ENCODE results near the gene CFAP141. TPM values are rescaled to one million over a fixed set of nuclear protein-coding genes. Genes with fewer than 3 reads are reported as not detected.

Gene CFAP141
- total and polyA plus RNA-seq, 10 donors = not detected

DNA sequence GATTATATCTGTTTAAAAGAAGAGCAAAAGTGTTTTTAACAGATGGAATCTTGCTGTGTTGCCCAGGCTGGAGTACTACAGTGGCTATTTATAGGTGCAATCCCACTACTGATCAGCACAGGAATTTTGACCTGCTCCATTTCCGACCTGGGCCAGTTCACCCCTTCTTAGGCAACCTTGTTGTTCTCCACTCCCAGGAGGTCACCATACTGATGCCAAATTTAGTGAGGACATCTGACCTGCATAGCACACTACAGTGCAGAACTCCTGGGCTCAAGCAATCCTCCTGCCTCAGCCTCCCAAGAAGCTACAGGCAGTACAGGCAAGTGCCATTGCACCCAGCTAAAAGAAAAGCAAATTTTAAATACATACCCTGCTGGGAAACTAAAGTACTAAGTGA lies 39.9 kb downstream of the CFAP141 start:
- intact Hi-C loops (cut with DNase I; ENCODE audit: low total_unique reads) = no loop called here
- Histone ChIP-seq H3K4me1 (peaks cover 0 to 27% (median 4%) of the 10 kb centered on the region in 6 donors), H3K27me3 (replicated peaks in 1 of 7) (no peaks in the 10 kb centered on the region), H3K36me3 (peaks cover 3 to 100% (median 99%) of the 10 kb centered on the region in 6 donors), H3K4me3 (no peak overlapping the region), H3K27ac (no peak overlapping the region), H3K9me3 (no peaks in the 10 kb centered on the region)
- DNase-seq = no peak
- no peak for TF ChIP-seq POLR2A (IDR thresholded peaks at IDR 0.05)
- TF ChIP-seq, protein P1, sequence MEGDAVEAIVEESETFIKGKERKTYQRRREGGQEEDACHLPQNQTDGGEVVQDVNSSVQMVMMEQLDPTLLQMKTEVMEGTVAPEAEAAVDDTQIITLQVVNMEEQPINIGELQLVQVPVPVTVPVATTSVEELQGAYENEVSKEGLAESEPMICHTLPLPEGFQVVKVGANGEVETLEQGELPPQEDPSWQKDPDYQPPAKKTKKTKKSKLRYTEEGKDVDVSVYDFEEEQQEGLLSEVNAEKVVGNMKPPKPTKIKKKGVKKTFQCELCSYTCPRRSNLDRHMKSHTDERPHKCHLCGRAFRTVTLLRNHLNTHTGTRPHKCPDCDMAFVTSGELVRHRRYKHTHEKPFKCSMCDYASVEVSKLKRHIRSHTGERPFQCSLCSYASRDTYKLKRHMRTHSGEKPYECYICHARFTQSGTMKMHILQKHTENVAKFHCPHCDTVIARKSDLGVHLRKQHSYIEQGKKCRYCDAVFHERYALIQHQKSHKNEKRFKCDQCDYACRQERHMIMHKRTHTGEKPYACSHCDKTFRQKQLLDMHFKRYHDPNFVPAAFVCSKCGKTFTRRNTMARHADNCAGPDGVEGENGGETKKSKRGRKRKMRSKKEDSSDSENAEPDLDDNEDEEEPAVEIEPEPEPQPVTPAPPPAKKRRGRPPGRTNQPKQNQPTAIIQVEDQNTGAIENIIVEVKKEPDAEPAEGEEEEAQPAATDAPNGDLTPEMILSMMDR (IDR thresholded peaks at IDR 0.05 in 8 of 11, conservative IDR thresholded peaks at IDR 0.05 in 3 of 11) = no peak
- TF ChIP-seq POLR2AphosphoS5 (IDR thresholded peaks at IDR 0.05) = no peak
- WGBS, 5 donors = 84 to 96% (median 90%) methylated on average over 1 of the region's 1 CpG

DNA sequence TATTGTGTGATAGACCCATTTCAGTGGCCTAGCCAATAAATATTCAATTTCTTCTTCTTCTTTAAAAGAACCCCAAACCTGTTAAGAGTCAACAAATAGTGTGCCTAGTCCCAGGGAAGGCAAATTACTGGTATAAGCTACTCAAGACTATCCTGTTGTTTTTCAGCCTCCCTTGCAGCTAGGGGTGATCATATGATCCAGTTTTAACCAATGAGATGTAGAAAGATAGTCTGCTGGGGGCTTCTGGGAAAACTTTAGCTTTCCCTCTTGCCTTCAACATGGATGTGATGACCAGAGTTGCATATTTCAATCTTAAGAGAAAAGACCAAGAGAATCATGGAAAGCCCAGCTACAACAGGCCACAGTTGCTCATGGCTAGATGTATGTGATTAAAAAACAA lies 46.6 kb downstream of the CFAP141 start:
- no peak overlapping the region for H3K4me3 ChIP-seq
- intact Hi-C loops (cut with DNase I; ENCODE audit: low total_unique reads) = no loop called here
- peaks cover 2 to 100% (median 87%) of the 10 kb centered on the region in 6 donors for H3K36me3 ChIP-seq
- TF ChIP-seq POLR2AphosphoS5 (IDR thresholded peaks at IDR 0.05) = no peak
- H3K27ac ChIP-seq = peak overlapping the region in 7 of 8 donors; percentile 59 to 82 (median 66)
- peaks cover 0 to 7% (median 0%) of the 10 kb centered on the region in 8 donors for H3K9me3 ChIP-seq
- H3K4me1 ChIP-seq = peaks cover 21 to 68% (median 49%) of the 10 kb centered on the region in 6 donors
- no peak for DNase-seq
- H3K27me3 ChIP-seq (replicated peaks in 1 of 7) = no peaks in the 10 kb centered on the region

DNA sequence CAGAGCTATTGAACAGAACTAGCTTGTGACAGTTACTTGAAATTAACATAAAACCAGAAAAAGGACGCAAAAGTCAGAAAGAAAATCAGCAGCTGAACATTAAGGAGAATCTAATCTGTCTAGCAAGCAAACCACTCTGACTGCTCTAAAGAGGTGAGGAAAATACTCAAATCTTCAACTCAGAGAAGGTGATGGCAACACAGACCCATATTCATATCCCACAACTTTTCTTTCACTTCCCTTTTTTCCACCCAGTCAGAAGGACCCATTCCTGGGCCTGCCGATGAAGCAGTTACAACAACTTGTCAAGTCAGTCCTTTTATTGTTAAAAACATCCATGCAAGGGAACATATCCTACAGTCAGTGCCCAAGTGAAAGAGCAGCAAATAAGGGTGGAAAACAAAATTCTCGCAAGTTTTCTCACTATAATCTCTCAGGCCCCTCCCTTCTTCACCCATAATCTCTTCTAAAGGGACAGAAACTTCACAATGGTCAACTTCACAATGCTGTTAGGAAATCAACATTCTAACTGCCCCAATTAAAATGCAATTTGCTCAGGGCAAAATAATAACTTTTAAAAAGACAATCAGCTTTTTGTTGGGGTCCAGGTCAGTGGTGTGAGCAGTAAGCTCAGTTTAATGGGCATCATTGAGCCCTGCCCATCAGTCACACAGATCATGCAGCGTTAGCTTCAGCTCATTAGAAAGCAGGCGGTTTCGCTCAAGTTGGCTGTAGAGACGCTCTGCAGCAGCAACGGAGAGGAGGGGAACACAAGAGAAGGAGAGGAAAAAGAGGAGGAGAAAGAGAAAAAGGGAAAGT lies 47.6 kb downstream of the CFAP141 start:
- Histone ChIP-seq H3K9me3 (peaks cover 0 to 7% (median 0%) of the 10 kb centered on the region in 8 donors), H3K27me3 (replicated peaks in 1 of 7) (no peaks in the 10 kb centered on the region), H3K4me3 (peak overlapping the region in 1 of 8 donors; percentile 5), H3K36me3 (peaks cover 2 to 94% (median 79%) of the 10 kb centered on the region in 6 donors), H3K4me1 (peaks cover 21 to 79% (median 51%) of the 10 kb centered on the region in 6 donors), H3K27ac (peak overlapping the region; percentile 46 to 82 (median 66))
- 69 to 75% (median 69%) methylated on average over 8 of the region's 8 CpGs for WGBS, 5 donors
- intact Hi-C loops (cut with DNase I; ENCODE audit: low total_unique reads) = no loop called here
- no peak for DNase-seq
- TF ChIP-seq, protein P1 (IDR thresholded peaks at IDR 0.05 in 8 of 11, conservative IDR thresholded peaks at IDR 0.05 in 3 of 11) = no peak
- TF ChIP-seq POLR2AphosphoS5 (IDR thresholded peaks at IDR 0.05) = peak in 1 of 3 donors; percentile 27

DNA sequence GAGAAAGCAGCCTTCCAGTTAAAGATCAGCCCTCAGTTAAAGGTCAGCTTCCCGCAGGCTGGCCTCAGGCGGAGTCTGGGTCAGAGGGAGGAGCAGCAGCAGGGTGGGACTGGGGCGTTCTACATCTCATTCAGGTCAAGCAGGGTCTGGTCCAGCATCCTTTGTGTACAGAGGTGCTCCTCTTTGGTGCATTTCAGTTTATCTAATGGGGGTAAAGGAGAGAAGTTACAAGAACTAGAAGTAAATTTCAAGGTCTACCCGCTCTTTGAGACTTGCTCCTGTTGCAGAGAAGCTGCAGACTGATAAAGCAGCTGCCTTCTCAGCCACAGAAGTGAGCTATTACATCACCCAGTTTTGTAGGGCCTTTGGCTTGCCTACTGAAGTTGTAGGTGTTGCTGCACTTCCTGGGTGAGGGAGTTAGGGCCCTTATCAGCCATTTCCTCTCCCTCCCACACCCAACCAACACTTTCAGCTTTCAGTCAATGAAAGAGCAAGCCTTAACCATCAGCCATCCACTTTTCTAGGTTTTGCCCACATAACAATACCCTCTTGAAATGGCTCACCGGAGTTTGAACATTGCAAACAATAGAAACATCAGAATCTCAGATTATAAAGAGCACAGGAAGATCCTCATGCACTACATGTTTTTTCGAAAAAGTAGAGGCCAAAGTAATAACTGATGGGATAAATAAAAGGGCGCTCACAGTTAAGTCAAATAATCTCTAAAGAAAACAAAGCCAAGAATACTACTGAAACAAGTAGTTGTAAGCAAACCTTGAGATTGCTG lies 48.4 kb downstream of the CFAP141 start:
- DNase-seq = no peak
- intact Hi-C loops (cut with DNase I; ENCODE audit: low total_unique reads) = no loop called here
- H3K27ac ChIP-seq = peak overlapping the region; percentile 46 to 82 (median 66)
- H3K4me1 ChIP-seq = peaks cover 21 to 79% (median 51%) of the 10 kb centered on the region in 6 donors
- TF ChIP-seq POLR2AphosphoS5 (IDR thresholded peaks at IDR 0.05) = peak in 2 of 3 donors; percentile 25 to 70
- TF ChIP-seq, protein P1 (IDR thresholded peaks at IDR 0.05 in 8 of 11, conservative IDR thresholded peaks at IDR 0.05 in 3 of 11) = no peak
- WGBS, 5 donors = 50 to 64% (median 55%) methylated on average over 7 of the region's 7 CpGs
- peaks cover 2 to 86% (median 71%) of the 10 kb centered on the region in 6 donors for H3K36me3 ChIP-seq
- H3K4me3 ChIP-seq = peak overlapping the region in 1 of 8 donors; percentile 5
- no peaks in the 10 kb centered on the region for H3K27me3 ChIP-seq (replicated peaks in 1 of 7)
- H3K9me3 ChIP-seq = peaks cover 0 to 7% (median 0%) of the 10 kb centered on the region in 8 donors

Data from spleen (tissue), 11 donors.